Keratinocyte (primary cell): ENCODE measurements around the gene ARID3A. TPM values are rescaled to one million over a fixed set of nuclear protein-coding genes. Genes with fewer than 3 reads are reported as not detected.

ENCODE experiments used
- DNase-seq: peaks from one replicate; pipeline ENCODE4 v3.0.0-alpha.2; 2011; ENCODE audit warnings: low read depth, missing footprints, low spot score
- FAIRE-seq: peaks from 2 replicates; lab custom pipeline; 2011; peaks lifted over from hg19 to GRCh38; lab: Jason Lieb, UNC
- H2AFZ ChIP-seq: 2 replicates; pipeline ENCODE4 v1.6.0; 2012; ENCODE audit warnings: low read length, control low read depth, inconsistent platforms; ENCODE audit not compliant: control insufficient read depth
- H3K27ac ChIP-seq: 2 replicates; pipeline ENCODE4 v1.5.1; 2011; ENCODE audit warnings: low read length; ENCODE audit not compliant: control insufficient read depth, insufficient read depth
- H3K27me3 ChIP-seq: 3 replicates; pipeline ENCODE4 v1.6.0; 2011; ENCODE audit warnings: low read length; ENCODE audit not compliant: control insufficient read depth, insufficient read depth; ENCODE audit errors: extremely low read depth
- H3K36me3 ChIP-seq, 2 experiments: 2 replicates in 1 of 2; 3 replicates in 1 of 2; pipeline ENCODE4 v1.5.1; 2011; ENCODE audit warnings: low read length in 2 of 2, mild to moderate bottlenecking in 1 of 2; ENCODE audit not compliant: control insufficient read depth in 2 of 2, insufficient read depth in 2 of 2; ENCODE audit errors: extremely low read depth in 1 of 2
- H3K4me1 ChIP-seq: 3 replicates; pipeline ENCODE4 v1.5.1; 2011; ENCODE audit warnings: low read length; ENCODE audit not compliant: control insufficient read depth, insufficient read depth; ENCODE audit errors: extremely low read depth
- H3K4me2 ChIP-seq: 3 replicates; pipeline ENCODE4 v1.6.0; 2011; ENCODE audit warnings: low read depth, low read length; ENCODE audit not compliant: control insufficient read depth, insufficient read depth; ENCODE audit errors: extremely low read depth
- H3K4me3 ChIP-seq, 3 experiments: fragments of 200-600 bp in 1 of 3; sonication (generic) in 1 of 3; 2 replicates in 2 of 3; 3 replicates in 1 of 3; pipeline ENCODE4 v1.5.1; 2011 to 2016; ENCODE audit warnings: low read length in 3 of 3, mild to moderate bottlenecking in 3 of 3, control low read depth in 2 of 3, inconsistent platforms in 1 of 3, low read depth in 1 of 3, mixed read lengths in 1 of 3, mixed run types in 1 of 3, moderate library complexity in 1 of 3; ENCODE audit not compliant: control insufficient read depth in 2 of 3, insufficient read depth in 2 of 3; ENCODE audit errors: extremely low read depth in 1 of 3
- H3K79me2 ChIP-seq: 2 replicates; pipeline ENCODE4 v1.6.0; 2012; ENCODE audit warnings: low read length; ENCODE audit not compliant: control insufficient read depth, insufficient read depth
- H3K9ac ChIP-seq: 3 replicates; pipeline ENCODE4 v1.6.0; 2011; ENCODE audit warnings: low read length; ENCODE audit not compliant: control insufficient read depth, insufficient read depth; ENCODE audit errors: extremely low read depth
- H3K9me1 ChIP-seq: 3 replicates; pipeline ENCODE4 v1.6.0; 2011; ENCODE audit warnings: low read length; ENCODE audit not compliant: control insufficient read depth, insufficient read depth; ENCODE audit errors: extremely low read depth
- H3K9me3 ChIP-seq: 2 replicates; pipeline ENCODE4 v1.5.1; 2012; ENCODE audit warnings: low read depth, low read length; ENCODE audit not compliant: control insufficient read depth
- H4K20me1 ChIP-seq: 3 replicates; pipeline ENCODE4 v1.6.0; 2011; ENCODE audit warnings: low read length; ENCODE audit not compliant: control insufficient read depth, insufficient read depth; ENCODE audit errors: extremely low read depth
- CTCF ChIP-seq, 3 experiments: IDR thresholded peaks in 1 of 3; conservative IDR thresholded peaks in 1 of 3; optimal IDR thresholded peaks in 1 of 3; 2 replicates in 2 of 3; 3 replicates in 1 of 3; pipeline versions ENCODE3 to v1.5.1; 2011; ENCODE audit warnings: low read length in 3 of 3, mild to moderate bottlenecking in 3 of 3, moderate library complexity in 2 of 3, control low read depth in 1 of 3, inconsistent platforms in 1 of 3; ENCODE audit not compliant: insufficient read depth in 2 of 3; ENCODE audit errors: extremely low read depth in 1 of 3
- EZH2 ChIP-seq: IDR thresholded peaks from one replicate; pipeline ENCODE4 v1.6.1; 2012; ENCODE audit warnings: inconsistent platforms, mild to moderate bottlenecking, low read length, moderate library complexity
- dilution Hi-C: fragments of 300-500 bp; cut with MboI; formaldehyde crosslinking; loops from one replicate; pipeline ENCODE4 v1.7.0; 2020; ENCODE audit warnings: low sequenced_read_pairs; ENCODE audit not compliant: extremely low pct_ligation_motif_present
- polyA plus RNA-seq, 5 experiments: library from polyadenylated mRNA; depleted of rRNA in 3 of 5; stranded (reverse) in 3 of 5; stranded (forward) in 1 of 5; unstranded in 1 of 5; fragments of >200 nt; gene quantifications; 1 replicate in 1 of 5; 2 replicates in 3 of 5; 3 replicates in 1 of 5; pipeline versions ENCODE4 v1.2.1 to v1.2.3, GENCODE V29; 2011 to 2012; ENCODE audit warnings: missing spikeins in 2 of 5, low read depth in 1 of 5, low replicate concordance in 1 of 5

Gene ARID3A
- polyA plus RNA-seq, 1 donor (not counting 4 experiments of a cell fraction or from before 2014, with no cell fraction given), result 2.6 TPM

GRCh38 chr19:932648-933552, 7.1 kb downstream of the ARID3A start:
- Histone ChIP-seq H3K4me3 (no peak overlapping the region), H3K9me3 (no peaks in the 10 kb centered on the region), H3K79me2 (no peaks in the 10 kb centered on the region), H3K4me1 (no peaks in the 10 kb centered on the region), H3K4me2 (no peak overlapping the region), H4K20me1 (no peaks in the 10 kb centered on the region), H3K9ac (no peak overlapping the region), H3K9me1 (no peaks in the 10 kb centered on the region), H3K36me3 (peaks cover 3 to 4% of the 10 kb centered on the region in 2 experiments), H2AFZ (no peak overlapping the region), H3K27me3 (no peaks in the 10 kb centered on the region), H3K27ac (no peak overlapping the region)
- DNase-seq (no peak), FAIRE-seq (no peak)
- dilution Hi-C loops, result no loop called here
- no peak for TF ChIP-seq CTCF (optimal IDR thresholded peaks at IDR 0.05 in 1 of 3, IDR thresholded peaks at IDR 0.05 in 1 of 3, conservative IDR thresholded peaks at IDR 0.05 in 1 of 3; ENCODE audit: extremely low read depth in 1 of 3, insufficient read depth in 2 of 3, low read length in 3 of 3)
- no peak for TF ChIP-seq EZH2

- Histone ChIP-seq H3K4me2 (no peak overlapping the region), H3K36me3 (peaks cover 3 to 4% of the 10 kb centered on the region in 2 experiments), H3K27ac (no peak overlapping the region), H3K79me2 (no peaks in the 10 kb centered on the region), H3K4me3 (no peak overlapping the region), H4K20me1 (no peaks in the 10 kb centered on the region), H3K9me1 (no peaks in the 10 kb centered on the region), H3K9ac (no peak overlapping the region), H3K4me1 (no peaks in the 10 kb centered on the region), H3K27me3 (no peaks in the 10 kb centered on the region), H3K9me3 (no peaks in the 10 kb centered on the region), H2AFZ (no peak overlapping the region)
- no peak for TF ChIP-seq EZH2
- no peak for TF ChIP-seq CTCF (optimal IDR thresholded peaks at IDR 0.05 in 1 of 3, IDR thresholded peaks at IDR 0.05 in 1 of 3, conservative IDR thresholded peaks at IDR 0.05 in 1 of 3; ENCODE audit: extremely low read depth in 1 of 3, insufficient read depth in 2 of 3, low read length in 3 of 3)
- dilution Hi-C loops, result no loop called here
- DNase-seq (no peak), FAIRE-seq (no peak)
Measured at GRCh38 chr19:933553-933882, 7.7 kb downstream of the ARID3A start.
